ENCODE results near the gene HMOX1.

DNA sequence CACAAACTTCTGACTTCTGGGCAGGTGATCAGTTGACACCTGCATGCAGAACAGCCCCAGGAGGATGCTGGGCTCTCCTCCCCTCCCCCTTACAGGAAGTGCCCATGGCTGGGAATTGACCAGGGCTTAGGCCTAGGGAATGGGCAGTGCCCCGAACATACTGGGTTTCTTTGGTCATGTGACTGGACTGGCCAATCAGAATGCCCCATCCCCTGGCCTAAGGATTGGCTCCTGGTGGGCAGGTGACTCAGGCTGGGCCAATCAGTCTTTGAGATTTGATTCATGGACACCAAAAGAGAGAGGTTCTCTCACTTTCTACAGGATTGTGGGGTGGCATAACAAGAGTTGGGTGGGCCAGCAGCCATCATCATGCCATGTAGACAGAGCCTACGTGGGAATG, 56.2 kb downstream of the HMOX1 start:
- TF ChIP-seq, protein P1, sequence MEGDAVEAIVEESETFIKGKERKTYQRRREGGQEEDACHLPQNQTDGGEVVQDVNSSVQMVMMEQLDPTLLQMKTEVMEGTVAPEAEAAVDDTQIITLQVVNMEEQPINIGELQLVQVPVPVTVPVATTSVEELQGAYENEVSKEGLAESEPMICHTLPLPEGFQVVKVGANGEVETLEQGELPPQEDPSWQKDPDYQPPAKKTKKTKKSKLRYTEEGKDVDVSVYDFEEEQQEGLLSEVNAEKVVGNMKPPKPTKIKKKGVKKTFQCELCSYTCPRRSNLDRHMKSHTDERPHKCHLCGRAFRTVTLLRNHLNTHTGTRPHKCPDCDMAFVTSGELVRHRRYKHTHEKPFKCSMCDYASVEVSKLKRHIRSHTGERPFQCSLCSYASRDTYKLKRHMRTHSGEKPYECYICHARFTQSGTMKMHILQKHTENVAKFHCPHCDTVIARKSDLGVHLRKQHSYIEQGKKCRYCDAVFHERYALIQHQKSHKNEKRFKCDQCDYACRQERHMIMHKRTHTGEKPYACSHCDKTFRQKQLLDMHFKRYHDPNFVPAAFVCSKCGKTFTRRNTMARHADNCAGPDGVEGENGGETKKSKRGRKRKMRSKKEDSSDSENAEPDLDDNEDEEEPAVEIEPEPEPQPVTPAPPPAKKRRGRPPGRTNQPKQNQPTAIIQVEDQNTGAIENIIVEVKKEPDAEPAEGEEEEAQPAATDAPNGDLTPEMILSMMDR (IDR thresholded peaks at IDR 0.05; ENCODE audit: low read depth, low read length), result no peak
- TF ChIP-seq, protein P2, sequence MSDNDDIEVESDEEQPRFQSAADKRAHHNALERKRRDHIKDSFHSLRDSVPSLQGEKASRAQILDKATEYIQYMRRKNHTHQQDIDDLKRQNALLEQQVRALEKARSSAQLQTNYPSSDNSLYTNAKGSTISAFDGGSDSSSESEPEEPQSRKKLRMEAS (IDR thresholded peaks at IDR 0.05; ENCODE audit: low read depth, low read length), result no peak
- TF ChIP-seq POLR2A (IDR thresholded peaks at IDR 0.05; ENCODE audit: extremely low read depth, insufficient read length), result no peak
- TF ChIP-seq MYC (IDR thresholded peaks at IDR 0.05; ENCODE audit: low read depth, low read length), result no peak

All from NB4 (cell line).